NCI-H748 (cell line): ENCODE measurements around the gene LHPP.
"Not testable (repeated sequence)": the region's sequence is repeated elsewhere in the genome, so short reads cannot be mapped to it uniquely, and the experiment has no call there.

Source experiments
- DNase-seq: peaks from one replicate; lab custom pipeline; 2025; ENCODE audit not compliant: unreplicated experiment; lab: John Stamatoyannopoulos, UW

The LHPP gene

DNA sequence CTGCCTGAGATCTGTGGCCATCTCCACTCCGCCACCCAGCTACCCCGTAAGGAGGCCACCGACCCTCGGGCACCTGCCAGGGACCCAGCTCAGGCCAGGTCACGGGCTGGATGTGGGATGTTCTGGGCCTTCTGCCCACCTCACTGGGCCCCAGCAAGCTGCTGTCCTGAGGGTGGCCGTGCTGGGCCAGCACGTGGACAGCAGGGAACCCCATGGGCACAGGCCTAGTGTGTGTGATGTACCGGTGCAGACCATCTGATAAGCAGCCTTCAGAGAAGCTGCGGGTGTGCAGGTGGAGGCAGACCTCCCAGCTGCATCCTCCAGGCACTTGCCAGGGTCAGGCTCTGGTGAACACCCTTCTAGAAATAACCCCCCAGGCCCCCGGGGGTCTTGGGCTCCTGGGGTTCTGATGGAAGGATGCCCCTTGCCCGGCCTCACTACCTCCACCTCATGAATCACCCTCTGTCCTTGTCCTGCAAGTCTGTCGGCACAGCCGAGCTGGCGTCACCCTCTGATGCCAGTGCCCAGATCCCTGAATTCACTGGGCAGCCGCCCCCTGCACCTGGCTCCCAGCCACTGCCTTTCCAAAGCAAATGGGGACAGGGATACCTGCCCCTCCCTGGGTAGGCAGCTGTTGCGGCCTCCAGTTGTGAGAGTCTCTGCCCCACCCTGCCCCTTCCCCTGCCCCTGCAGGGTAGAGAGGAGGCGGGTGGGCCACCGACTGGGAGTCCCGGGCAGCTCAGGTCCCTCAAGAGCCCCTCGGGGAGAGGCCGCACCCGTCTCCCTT lies 142.8 kb downstream of the LHPP start:
- DNase-seq = no peak

DNA sequence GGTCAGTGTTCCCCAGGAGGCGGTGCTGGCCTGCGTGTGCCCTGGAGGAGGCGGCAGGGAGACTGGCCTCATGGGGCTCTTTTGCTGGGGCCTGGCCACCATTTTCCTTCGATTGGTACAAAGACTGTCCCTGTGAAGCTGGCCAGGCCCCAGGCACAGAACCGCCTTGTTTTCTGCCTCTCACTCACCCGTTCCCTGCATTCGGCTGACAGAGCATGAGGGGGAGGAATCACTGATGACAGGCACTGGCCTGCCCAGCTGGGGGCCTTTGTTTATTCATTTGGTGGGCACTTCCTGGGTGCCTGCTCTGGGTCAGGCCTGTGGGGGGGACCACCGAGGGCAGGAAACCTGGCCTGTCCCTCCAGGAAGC lies 143.4 kb downstream of the LHPP start:
- no peak for DNase-seq

DNA sequence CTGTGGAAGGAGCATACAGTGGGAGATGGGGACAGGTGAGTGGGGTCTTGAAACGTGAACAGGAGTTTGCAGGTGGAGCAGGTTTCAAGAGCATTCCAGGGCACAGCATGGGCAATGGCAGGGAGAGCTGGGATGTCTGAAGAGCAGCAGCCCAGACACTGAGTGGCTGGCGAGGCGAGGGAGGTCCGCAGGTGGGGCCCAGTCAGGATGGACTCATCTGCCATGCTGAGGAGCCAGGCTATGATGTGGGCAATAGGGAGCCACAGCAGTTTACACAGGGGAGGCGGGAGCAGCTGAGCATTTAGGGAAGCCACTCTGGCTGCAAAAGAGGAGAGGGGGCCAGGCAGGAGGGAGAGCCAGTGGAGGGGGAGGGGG lies 143.8 kb downstream of the LHPP start:
- DNase-seq = no peak

DNA sequence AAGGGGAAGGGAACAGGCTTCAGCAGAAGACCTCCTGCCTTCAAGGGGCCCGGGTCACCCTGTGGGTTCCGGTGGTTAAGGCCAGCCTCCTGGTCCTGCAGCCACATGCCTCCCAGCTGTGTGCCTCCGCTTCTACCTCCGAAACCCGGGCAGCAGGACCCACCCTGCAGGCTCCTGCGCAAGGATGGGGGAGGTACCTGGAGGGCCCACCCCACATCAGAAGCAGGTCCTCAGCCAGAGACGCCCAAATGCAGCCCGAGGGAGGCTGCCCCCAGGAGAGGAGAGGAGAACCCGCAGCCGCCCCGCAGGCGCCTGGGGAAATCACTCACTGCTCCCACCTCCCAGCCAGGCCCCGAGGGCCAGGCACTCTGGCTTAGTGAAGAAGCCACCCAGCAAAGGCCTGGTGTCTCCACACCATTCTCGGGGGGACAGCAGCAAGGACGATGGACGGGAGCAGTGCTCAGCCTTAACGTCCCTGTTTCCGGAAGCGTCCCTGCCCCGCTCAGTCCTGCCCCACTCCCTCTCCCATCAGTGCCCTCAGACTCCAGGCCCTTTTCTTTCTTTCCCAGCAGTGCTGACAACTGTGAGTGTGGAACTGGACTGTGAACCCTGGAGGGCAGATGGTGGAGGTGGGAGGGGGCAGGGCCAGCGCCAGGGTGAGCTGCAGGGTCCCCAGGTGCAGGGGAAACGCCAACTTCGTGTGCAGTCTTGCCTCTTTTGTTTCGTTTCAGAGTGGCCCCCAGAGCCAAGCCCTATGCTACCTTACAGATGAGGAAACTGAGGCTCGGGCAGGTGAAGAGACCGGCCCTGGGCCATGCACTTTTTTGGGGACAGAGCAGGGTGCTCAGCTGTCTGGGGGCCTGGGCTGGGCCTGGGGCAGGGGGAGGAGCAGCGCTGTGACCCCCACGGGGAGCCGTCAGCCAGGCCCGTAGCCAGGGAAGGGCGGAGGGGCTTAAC lies 144.5 kb downstream of the LHPP start:
- DNase-seq = no peak

DNA sequence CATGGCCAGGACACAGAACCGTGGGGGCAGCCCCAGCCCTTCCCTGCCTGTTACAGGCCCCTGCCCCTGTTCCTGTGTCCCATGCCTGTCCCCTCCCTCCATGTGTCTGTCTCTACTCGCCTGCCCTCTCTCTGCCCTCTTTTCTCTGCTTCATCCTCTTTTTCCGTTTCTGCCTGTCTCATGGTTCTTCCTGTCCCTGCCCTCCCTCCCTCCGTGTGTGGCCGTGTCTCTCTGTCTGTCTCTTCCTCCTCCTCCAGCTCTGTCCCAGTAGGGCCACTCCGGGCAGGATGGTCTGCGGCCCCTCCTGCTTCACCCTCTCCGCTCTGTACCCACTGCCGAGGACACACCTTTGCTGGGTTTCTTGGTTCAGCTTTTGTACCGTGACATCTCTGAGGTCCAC lies 145.2 kb downstream of the LHPP start:
- no peak for DNase-seq

DNA sequence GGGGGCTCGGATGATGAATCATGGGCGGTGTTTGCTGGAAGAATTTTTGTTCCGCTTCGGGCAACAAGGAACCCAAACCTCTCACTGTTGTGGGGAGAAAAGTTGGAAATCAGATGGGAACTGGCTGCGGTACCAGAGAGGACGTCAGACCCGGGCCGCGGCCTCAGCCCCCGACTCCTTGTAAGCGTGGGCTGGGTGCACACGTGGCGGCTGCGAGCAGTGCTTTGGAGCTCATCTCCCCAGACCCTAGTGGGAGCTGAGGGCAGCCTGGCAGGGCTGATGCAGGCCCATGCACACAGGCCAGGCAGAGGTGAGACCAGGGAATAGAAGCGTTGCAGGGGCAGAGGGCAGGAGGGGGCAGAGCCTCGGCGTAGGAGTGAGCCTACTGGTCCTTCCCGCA lies 146.1 kb downstream of the LHPP start:
- DNase-seq = no peak

DNA sequence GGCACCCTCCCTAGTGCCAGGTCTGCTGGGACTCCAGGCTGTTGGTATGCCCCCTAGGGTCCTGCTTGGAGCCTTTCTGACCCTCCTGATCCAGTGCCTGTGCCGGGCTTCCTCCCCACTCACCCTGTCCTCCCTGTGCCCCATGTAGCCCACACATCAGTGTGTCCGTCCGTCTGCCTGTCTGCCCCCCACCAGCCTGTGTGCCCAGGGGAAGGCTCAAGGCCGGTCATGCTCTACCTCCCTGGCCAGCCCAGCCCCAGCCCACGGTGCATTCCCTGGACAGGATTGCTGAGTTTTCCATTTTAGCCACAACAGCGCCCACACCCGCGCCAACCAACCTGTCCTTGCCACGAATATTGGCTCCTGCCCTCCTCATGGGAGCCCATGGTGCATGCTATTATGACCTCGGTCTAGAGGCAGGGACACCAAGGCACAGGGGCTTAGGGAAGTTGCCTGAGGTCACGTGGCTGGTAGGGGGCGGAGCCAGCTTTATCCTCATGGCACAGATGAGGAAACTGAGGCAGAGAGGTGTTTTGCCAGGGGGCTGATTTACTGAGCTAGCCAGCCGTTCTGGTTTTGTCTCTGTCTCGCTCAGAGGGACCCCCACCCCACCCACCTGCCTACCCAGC lies 146.6 kb downstream of the LHPP start:
- no peak for DNase-seq

DNA sequence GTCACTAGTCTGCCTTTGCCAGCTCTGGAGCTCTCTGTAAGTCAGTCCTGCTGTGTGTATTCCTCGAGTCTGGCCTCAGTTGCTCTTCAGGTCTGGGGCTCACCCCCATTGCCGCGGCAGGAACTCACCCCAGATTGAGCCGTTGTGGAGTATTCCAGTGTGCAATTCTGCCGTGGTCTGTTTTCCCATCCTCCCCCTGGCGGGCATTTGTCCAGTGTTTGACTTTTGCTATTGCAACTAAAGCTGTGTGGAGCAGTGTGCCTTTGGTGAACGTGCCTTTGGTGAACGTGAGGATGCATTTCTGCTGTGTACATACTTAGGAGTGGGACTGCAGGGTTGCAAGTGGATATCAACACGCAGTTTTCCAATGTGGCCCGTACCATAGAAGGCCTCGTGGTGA lies 148.1 kb downstream of the LHPP start:
- no peak for DNase-seq

DNA sequence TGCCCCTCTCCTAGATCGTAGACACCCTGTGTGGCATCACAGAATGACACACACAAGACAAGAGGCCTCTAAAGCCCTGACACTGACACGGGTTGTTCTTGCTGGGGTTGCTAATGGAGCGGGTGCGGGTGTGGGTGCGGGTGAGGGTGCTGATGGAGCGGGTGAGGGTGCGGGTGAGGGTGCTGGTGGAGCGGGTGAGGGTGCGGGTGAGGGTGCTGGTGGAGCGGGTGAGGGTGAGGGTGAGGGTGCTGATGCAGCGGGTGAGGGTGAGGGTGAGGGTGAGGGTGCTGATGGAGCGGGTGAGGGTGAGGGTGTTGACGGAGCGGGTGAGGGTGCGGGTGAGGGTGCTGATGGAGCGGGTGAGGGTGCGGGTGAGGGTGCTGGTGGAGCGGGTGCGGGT lies 148.6 kb downstream of the LHPP start:
- not testable (repeated sequence) for DNase-seq

DNA sequence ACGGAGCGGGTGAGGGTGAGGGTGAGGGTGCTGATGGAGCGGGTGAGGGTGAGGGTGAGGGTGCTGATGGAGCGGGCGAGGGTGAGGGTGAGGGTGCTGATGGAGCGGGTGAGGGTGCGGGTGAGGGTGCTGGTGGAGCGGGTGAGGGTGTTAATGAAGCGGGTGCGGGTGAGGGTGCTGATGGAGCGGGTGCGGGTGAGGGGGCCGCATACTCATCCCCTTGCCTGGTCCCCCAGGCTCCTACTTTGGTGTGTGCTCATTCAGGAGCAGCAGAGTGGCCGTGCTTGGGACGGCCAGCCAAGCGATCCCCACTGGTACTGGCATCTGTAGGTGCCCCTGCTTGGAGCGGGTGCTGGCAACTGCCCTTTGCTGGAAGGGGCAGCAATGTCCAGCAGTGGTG lies 149.2 kb downstream of the LHPP start:
- DNase-seq = not testable (repeated sequence)

DNA sequence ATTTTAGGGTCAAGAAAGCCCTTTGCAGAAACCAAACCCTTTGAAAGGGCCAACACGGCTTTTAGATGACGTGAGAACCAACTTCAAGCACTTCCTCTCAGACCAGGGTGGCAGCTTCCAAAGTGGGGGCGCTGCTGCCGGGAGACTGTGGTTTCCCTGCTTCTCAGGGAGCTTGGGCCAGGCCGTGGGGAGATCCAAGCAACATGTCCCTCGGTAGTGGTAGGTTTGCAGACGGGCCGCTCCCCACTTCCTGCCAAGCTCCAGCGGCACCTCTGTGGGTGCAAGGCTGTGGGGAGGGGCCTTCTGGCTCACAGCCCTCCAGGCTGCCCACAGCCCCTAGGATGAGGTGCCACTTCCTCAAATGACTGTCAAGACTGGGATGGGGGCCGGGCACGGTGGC lies 150.1 kb downstream of the LHPP start:
- DNase-seq = no peak

DNA sequence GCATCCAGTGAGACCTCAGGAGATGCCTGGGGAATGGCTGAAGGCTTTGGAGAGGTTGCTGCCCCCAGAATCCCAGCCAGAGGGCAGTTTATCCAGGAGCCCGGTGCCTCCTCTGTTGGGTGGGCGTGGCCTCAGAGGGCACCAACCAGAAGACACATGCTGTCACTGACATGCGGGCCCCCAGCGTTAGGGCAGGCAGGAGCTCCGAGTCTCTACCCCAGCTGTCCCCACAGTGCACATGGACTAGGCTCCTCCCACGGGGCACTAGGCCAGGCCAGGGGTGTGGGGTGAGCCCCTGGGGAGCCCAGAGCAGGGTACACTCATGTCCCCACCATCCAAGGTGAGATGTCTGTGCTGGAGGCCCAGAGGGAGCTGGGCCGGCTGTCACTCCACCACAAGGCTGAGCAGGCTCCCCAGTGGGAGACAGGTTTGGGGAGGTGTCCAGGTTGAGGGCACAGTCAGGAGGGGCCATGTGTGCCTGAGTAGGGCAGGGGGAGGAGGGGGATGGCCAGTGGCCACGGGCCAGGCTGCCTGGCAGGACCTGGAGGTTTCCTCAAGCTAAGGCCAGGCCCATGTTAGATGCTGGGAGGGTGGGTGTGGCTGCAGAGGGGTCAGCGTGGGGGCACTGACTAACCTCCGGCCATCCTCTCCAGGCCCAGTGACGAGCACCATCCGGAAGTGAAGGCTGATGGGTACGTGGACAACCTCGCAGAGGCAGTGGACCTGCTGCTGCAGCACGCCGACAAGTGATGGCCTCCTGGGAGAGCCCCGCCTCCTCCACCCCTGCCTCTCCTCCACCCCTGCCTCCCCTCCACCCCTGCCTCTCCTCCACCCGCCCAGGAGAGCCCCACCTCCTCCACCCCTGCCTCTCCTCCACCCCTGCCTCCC lies 151.2 kb downstream of the LHPP start:
- DNase-seq = no peak

DNA sequence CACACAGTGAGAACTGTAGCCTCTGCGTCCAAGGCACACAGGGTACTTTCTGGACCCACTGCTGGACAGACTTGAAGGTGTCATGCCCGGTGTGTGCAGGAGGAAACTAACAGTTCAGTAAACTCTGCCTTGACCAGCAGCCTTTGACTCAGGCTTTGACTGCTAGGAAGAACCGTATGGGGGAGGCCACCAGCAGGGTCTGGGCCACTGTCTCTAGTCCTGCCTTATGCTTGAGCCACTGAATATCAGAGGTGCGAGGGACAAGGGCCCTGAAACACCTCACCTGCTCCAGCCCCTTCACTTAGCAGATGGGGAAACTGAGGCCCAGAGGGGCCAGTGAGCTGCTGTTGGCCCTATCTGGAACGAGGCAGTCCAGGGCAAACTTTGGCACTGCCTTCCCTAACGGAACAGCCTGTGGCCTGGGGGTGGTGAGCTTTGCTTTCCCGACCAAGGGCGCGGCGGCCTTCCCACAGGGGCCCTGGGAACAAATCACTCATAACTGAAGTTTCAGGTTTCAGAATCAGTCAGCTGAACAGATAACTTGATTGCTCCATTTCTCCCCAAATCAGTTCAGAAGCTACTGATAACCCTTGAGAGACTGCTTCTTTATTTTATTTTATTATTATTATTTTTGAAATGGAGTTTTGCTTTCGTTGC lies 152.5 kb downstream of the LHPP start:
- DNase-seq = no peak

DNA sequence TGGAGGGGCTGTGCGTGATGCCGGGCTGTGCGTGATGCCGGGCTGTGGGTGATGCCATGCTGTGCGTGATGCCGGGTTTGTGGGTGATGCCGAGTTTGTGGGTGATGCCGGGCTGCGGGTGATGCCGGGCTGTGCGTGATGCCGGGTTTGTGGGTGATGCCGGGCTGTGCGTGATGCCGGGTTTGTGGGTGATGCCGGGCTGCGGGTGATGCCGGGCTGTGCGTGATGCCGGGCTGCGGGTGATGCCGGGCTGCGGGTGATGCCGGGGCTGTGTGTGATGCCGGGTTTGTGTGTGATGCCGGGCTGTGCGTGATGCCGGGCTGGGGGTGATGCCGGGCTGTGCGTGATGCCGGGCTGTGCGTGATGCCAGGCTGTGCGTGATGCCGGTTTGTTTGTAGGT lies 153.6 kb downstream of the LHPP start:
- no peak for DNase-seq

DNA sequence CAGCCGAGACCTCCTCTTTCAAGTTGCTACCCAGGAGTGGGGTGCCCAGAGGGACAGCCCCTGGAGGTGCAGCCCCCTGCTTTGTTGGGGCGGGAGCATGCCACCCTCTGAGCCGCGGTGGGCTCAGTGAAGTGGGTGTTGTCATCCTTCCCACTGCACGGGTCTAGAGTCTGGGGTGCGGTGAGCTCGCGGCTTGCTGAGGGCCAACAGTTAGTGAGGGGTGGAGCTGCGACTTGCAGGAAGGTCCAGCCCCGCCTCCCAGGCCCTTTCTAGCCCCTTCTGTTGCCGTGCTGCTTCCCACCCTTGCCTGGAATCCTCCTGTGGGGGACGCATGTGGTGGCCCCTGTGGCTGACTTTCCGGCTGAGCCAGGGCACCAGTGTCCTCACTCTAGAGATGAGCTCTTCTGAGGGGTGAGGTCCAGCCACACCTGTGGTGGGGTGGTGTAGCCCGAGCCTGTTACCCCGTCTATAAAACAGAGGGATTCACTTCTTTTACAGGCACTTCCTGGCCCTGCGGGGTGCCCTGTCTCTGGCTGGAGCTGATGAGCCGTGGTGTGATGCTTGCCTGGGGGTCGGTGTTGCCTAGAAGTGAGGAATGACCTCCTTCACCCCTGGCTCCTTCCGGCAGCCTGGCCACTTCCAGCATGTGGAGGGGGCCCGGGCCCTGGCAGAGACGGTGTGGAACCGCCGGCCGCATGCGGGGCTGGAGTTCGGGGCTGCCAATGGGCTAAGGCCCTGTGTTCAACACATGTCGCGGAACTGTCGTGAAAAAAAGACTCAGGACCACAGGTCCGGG lies 154.6 kb downstream of the LHPP start:
- DNase-seq = no peak

DNA sequence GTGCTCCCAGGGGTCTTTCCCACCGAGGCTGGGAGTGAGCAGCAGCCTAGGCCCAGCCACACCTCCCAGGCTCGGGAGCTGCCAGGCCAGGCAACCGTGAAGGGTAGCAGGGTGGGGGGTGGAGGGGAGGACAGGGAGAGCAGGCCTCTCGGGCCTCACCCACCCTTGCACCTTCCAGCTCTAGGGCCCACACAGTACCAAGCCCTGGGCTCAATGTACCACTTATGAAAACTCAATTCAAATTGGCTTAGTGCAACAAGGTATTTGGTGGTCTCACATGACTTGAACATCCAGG lies 155.2 kb downstream of the LHPP start:
- DNase-seq = no peak

DNA sequence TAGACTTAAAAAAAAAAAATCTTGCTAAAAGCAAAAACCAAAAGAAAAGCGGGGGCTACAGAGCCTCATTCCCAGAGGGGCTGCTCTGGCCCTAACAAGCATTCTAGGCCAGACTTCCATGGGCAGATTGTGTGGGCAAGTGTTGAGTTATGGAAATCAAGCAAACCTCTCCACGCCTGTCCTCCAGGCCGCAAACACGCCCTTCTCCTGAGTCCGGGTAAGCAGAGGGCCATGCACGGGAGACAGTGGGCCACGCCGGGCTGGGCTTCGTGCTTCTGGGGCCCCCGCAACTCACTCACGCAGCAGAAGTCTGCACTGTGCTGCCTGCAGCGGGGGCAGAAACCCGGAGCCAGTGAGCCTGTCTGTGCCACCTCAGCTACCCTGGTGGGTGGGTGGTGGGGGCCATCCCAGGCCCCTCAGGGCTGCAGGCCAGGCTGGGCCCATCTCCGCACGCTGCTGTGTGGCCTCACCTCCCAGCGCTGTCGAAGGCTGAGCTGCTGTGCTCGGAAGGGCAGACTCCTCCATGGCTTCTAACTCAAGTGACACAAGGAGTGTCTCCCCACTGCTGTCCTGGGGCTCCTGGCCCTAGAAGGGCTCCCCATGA lies 156.9 kb downstream of the LHPP start:
- DNase-seq = no peak

DNA sequence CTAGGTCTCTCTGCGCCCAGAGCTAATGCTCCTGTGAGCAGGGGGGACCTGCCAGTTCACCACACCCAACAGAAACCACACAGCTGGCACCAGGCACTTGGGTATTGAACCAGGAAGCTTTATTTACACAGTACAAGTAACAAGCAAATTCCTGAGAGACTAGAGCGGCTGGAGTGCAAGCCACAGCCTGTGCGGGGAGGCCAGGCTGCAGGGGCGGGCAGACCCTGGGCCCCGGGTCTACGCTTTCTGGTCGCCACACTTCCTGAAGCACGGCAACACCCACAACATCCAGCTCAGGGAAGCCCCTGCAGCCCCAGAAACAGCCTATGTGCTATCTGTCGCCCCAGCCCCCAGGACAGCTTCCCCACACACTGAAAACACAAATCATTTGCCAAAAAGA lies 157.6 kb downstream of the LHPP start:
- DNase-seq = no peak

DNA sequence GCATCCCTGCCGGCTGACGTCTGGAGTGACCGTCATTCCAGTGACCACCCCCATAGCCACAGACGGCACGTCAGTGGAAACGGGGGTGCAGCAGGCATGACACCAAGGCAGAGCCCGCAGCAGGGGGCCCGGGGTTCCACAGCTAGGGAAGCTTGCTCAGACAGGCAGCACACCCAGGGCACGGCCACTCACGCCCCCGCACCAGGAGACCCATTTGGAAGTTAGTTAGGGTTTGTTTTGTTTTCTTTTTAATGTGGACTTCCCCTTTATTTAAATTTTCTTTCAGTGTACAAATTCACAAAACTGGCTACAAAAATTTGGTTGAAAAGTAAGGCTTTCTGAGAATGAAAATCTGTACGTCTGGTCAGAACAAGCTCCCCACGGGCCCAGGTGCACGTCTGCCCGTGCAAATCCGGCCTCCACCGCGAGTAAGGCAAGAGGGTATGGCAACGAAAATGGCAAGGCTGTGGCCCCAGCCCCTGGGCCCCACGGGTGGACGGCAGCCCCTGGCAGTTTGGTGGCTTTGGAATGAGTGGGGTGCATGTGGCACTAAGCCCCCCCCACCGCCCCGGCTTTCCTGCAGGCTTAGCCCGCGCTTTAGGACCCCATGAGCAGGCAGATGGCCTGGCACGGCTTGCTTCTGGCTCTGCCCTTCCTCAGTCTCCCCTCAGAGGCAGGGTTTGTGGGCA lies 158.3 kb downstream of the LHPP start:
- DNase-seq = no peak
